GM18519 (cell line): ENCODE data around the gene RASA4B.
"Not testable (repeated sequence)": the region's sequence is repeated elsewhere in the genome, so short reads cannot be mapped to it uniquely, and the experiment has no call there.

Experiments
- ATAC-seq: cut with Tn5 transposase; IDR thresholded peaks from one replicate; pipeline ENCODE4 v1.9.1; 2021; ENCODE audit warnings: mild to moderate bottlenecking, moderate library complexity; ENCODE audit not compliant: unreplicated experiment, low FRiP score

Gene RASA4B

DNA sequence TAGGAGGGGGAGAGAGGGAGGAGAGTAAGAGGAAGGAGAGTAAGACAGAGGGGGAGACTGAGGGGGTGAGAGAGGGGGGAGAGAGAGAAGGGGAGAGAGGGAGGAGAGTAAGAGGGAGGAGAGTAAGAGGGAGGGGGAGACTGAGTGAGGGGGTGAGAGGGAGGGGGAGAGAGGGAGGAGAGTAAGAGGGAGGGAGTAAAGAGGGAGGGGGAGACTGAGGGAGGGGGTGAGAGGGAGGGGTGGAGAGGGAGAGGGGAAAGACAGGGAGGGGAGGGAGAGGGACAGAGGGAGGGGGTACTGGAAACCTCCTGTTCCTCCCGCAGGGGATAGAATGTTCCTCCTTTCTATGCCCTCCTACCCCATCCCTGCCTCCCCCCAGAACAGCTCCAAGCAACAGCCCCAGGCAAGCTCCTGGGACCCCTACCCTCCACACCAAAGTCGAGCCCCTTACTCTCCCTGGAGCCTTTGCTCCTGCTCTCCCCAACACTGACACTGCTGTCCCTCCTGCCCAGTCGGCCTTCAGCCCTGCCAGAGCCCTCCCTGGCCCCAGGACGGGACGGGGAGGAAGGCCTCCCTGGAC is 4.8 kb downstream of the RASA4B start:
- ATAC-seq: not testable (repeated sequence)

DNA sequence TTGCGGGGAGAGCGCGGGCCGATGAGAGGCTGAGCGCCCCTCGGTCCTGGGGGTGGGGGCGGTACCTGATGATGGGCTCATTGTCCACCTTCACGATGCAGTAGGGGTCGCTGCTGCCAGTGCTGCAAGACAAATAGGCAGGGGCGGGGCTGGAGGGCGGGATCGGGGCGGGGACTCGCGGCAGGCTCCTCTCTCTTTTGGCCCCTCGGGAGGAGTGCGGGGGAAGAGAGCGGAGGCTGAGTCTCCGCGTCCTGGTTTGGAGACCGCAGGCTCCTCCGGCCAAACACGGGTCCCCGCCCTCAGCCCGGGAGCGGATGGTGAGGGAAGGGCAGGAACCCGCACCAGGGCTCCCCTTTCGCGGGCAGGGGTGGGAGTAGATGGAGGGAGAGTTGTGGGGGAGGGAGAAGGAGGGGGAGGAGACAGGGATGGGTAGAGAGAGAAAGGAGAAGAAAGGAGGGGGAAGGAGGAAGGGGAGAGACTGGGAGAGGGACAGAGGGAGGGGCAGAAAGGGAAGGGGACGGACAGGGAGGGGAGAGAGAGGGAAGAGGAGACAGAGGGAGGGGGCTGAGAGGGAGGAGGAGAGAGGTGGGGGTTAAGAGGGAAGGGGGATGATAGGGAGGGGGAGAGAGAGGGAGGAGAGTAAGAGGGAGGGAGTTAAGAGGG is 5.6 kb downstream of the RASA4B start:
- ATAC-seq: not testable (repeated sequence)

DNA sequence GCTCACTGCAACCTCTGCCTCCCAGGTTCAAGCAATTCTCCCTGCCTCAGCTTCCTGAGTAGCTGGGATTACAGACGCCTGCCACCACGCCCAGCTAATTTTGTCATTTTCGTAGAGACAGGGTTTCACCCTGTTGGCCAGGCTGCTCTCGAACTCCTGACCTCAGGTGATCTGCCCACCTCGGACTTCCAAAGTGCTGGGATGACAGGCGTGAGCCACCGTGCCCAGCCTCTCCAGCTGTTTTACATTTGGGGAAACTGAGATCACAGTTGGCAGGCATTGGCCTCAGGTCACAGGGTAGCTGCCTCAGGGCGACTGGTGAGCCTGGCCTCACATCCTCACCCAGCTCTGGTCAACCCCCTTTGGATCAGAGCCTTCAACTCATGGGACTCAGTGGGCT is 7.0 kb downstream of the RASA4B start:
- not testable (repeated sequence) for ATAC-seq

DNA sequence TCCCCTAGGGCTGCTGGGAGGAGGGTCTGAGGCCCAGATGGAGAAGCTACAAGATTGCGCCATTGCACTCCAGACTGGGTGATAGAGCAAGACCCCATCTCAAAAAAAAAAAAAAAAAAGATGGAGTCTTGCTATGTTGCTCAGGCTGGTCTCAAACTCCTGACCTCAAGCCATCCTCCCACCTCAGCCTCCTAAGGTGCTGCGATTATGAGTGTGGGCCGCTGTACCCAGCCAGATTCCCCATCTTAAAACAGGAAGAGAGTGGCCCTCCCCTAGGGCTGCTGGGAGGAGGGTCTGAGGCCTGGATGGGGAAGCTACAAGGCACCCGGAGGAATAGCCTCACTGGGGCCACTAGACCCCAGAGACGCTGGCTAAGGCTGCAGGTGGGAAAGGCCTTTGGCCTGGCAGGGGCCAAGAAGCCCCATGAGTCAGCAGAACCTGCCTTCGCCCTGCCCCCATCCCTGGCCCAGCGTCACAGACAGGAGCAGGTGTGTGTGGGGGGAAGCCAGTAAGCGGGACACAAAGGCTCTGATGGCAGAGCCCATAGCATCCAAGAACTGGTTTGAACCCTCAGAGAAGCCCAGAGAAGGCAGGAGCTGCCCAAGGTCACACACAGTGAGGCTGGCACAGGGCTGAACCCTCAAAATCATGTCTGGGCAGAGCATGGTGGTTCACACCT is 10.0 kb downstream of the RASA4B start:
- ATAC-seq: not testable (repeated sequence)

DNA sequence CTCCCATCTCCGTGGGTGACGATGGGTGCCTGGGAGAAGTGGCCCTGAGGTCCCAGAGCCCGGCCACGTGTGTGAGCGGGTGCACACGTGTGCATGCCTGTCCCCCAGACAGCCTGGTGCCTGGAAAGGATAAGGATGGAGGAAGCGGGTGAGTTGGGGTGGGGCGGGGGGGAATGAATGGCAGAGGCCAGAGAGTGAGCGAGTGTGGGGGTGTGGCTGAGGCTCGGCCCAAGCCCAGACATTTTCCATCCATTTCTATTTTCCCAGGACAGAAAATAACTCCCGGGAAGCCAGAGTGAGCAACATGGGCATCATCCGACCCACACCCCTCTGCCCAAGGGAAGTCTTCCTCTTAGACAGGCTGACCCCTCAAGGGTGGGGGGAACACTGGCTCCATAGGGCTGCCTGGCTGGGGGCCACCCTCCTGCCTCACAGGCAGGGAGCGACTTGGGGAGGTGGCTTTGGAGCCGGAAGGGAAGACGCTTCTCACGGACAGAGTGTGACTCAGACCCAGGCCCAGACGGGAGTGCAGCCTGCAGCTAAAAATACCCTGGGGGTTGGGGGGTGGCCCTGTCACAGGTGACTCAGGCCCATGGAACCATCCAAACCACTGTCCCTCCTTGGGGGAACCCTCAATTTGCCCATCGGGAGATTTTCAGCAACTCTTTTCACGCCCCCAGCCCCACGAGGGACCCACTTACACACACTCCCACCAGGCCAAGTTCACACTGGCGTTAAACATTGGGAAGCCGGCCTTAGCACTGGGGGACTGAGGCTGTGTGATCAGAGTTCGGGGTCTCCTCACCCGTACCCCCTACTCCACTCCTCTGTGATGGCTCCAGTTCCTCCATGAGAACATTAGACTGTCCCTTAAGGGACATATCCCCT is 12.0 kb downstream of the RASA4B start:
- not testable (repeated sequence) for ATAC-seq

DNA sequence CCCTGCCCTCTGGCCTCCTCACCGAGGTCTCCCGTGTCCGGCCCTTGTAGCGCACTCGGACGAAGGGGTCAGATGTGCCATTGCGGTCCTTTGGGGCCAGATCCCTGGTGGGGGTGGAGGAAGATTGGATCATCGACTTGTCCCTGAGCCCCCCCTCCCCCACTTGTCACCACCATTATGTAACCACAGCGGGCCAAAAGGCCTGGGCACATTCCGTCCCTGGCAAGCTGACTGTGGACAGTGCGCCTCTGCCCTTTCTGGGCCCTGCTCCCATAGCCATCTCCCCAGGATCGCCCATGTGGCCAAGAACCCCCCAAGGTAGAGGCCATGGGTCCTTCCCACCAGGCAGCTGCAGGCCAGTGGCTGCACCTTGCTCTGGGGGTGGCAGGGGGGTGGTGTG is 14.4 kb downstream of the RASA4B start:
- not testable (repeated sequence) for ATAC-seq

DNA sequence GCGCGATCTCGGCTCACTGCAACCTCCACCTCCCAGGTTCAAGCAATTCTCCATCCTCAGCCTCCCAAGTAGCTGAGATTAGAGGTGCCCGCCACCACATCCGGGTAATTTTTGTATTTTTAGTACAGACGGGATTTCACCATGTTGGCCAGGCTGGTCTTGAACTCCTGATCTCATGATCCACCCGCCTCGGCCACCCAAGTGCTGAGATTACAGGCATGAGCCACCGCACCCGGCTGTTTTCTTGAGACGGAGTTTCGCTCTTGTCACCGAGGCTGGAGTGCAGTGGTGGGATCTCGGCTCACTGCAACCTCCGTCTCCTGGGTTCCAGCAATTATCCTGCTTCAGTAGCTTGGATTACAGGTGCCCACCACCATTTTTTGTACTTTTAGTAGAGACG is 19.3 kb downstream of the RASA4B start:
- not testable (repeated sequence) for ATAC-seq

DNA sequence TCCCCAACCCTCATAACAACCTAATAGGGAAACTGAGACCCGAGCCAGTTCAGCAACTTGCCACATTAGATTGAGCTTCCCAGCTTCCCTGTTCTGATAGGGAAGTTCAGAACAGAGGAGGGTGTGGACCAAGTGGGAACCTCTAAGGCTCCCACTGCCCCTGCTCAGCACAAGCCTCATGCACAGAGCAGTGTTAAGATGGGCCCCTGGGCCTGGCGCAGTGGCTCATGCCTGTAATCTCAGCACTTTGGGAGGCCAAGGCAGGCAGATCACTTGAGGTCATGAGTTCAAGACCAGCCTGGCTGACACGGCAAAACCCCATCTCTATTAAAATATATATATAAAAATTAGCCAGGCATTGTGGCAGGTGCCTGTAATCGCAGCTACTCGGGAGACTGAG is 20.3 kb downstream of the RASA4B start:
- ATAC-seq: not testable (repeated sequence)

DNA sequence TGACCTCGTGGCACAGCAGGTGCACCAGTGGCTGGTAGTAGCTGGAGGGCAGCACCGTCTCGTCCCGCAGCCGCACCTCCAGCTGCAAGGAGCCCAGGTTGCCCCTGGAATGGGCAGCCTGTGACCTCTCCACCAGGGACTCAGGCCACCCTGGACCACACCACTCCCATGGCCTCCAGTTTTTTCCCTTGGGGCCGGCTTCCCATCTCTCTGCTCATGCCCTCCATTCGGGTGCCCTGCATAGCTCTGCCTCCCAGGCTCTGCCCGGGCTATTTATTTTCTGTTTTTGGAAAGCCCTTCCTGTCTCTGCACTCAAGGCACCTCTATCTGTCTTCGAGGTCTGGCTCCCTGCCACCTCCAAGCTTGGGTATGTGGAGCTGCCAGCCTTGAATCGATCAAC is 20.7 kb downstream of the RASA4B start:
- ATAC-seq: not testable (repeated sequence)

DNA sequence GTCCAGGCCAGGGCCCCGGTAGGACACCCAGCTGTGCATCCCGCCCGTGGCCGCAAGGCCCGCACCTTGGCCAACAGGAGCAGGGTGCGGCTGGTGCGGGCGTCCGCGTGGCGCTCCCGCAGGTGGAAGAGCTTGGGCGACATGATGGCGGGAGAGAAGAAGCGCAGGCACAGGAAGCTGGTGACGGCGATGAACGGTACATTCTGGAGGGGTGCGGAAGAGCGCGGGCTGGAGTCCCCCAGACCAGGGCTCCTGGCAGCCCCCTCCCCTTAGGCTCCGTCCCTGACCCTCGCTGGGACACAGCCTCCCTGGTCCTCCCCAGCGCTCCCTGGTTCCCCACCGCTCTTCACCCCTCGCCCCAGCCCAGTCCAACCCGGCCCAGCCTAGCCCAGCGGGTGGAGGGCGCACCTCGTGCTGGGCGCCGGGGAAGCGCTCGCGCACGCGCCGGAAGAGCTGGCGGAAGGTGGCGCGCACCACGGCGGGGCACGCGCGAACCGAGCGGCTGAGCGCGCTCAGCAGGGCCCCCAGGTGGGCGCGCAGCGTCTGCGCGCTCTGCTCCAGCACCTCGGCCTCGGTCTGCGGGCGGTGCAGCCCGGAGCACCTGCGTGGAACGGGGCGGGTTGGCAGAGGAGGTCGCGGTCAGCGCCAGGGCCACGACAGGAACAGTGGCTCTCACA is 23.0 kb downstream of the RASA4B start:
- ATAC-seq: peak; percentile 50

DNA sequence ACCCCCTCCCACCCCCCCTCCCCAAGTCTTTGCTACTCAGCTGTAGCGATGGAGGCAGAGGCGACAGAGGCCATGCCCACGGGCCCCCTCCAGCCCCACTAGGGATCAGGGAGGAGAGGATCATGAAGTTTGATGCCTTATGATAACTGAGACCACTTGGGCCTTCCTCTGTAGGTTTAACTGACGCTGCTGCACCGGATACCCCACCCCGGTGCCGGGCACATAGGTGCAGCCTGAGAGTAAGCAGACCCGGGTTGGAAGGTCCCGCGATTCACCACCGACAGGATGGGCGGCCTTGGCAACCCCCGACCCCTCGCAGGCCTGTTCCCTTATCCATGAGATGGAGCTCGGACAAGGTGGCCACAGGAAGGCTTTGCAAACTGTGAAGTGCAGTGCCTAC is 23.6 kb downstream of the RASA4B start:
- ATAC-seq: not testable (repeated sequence)

DNA sequence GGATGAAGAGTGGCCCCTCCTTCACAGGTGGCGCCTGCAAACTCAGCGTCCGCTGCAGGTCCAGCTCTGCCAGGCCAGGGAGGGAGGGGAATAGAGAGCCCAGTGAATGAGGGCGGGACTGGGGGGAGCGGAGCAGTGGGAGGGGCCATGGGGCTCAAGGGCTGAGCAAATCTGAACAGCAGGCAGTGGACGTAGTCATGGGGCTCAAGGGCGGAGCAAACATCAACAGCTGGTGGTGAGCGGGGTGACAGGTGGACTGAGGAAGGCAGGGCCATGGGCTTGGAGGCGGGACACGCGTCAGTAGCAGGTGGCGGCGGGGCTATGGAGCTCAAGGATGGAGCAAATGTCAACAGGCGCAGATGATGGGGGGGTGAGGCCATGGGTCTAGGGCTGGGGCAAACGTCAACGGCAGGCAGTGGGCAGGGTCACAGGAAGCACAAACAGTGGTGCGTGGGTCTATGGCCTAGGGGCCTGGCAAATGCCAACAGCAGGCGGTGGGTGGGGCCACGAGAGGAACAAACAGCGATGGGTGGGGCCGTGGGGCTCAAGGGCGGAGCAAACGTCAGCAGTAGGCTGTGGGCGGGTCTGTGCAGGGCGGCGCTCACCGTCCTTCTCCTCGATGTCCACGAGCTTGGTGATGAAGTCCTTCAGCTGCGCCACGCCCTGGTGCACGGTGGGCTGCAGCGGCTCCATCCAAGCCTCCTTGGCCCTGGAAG is 24.2 kb downstream of the RASA4B start:
- not testable (repeated sequence) for ATAC-seq

DNA sequence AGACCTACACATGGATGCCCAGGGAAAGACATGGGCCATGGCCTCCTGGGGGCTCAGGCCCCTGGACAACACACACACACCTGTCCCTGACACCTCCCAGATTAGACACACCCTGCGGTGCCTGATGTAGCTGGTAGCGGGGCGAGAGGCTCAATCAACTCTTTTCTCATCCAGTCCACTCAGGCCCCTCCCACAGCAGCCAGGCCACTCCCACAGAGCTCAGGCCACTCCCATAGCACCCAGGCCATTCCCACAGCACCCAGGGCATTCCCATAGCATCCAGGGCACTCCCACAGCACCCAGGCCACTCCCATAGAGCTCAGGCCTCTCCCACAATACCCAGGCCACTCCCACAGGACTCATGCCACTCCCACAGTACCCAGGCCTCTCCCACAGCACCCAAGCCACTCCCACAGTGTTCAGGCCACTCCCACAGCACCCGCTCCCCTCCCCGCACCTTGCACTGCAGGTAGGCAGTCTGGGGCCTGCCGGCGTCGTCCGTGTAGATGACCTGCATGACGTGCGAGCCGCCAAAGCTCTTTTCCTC is 27.0 kb downstream of the RASA4B start:
- ATAC-seq: peak; percentile 42

DNA sequence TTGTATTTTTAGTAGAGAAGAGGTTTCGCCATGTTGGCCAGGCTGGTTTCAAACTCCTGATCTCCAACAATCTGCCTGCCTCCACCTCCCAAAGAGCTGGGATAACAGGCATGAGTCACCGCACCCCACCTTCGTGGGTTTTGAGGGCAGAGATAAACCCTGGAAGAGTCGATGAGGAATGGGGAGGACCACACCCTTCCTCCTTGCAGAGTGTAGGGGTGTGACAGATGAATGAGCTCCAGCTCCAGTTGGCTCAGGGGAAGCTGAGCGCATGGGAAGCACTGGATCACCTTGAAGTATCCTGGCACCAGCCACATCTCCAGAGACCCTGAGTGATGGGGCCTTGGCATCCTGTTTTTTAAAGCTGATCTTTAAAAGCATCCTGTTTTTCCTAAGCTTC is 33.3 kb downstream of the RASA4B start:
- ATAC-seq: not testable (repeated sequence)

DNA sequence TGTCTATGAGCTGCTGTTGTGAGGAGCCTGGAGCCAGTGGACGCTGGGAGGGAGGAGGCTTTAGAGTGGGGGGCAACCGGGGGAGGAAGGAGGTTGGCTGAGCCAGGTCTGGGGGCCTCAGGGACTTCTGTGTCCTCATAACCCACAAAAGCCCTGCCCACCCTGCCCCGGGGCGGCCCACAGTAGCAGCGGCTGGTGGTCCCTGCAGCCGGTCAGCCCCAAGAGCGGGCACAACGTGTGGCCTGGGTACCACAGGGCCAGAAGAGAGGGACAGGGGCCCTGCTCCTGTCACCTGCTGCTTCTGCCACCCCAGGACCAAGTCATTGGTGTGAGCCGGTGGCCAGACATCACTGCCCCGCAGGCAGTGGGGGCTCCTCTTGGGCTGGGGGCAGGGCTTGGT is 35.6 kb downstream of the RASA4B start:
- ATAC-seq: not testable (repeated sequence)

DNA sequence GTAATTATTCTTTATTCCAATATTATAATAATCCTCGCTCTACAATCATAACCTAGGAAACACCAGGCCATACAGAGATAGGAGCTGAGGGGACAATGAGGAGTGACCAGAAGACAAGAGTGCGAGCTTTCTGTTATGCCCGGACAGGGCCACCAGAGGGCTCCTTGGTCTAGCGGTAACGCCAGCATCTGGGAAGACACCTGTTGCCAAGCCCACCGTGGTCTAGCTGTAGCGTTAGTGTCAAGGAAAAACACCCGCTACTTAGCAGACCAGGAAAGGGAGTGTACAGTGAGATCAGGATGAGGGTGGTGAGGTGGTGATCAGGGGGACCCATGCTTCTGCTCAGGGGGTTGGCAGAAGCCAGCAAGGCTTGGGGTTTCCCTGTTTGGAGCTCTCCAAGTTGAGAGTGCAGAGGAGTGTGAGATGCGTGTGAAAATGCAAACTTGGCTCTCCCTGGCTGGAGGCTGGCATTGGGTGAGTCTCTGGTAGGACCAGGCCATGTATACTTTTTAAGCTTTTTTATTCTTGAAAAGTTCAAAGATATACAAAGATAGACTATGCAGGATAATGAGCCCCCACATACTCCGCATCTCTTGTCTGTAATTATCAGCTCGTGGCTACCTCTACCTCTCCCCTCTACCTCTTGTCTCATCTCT is 37.5 kb downstream of the RASA4B start:
- not testable (repeated sequence) for ATAC-seq

DNA sequence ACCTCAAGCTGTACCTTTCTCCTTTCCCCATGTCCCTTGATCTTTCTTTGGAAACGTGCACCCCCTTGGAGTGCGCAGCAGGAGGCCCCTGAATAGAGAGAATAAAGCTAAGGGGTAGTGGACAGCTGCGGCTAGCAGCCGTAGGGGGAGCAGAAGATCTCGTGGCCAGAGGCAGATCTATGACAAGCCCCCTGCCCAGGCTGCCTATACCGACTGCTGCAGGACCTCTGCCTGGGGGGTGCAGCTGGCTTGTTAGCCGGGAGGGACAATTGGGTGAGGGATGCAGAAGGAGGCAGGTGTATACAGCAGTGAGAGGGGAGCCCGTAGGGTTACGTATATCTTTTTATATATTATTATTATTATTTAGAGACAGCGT is 38.4 kb downstream of the RASA4B start:
- peak; percentile 25 for ATAC-seq

DNA sequence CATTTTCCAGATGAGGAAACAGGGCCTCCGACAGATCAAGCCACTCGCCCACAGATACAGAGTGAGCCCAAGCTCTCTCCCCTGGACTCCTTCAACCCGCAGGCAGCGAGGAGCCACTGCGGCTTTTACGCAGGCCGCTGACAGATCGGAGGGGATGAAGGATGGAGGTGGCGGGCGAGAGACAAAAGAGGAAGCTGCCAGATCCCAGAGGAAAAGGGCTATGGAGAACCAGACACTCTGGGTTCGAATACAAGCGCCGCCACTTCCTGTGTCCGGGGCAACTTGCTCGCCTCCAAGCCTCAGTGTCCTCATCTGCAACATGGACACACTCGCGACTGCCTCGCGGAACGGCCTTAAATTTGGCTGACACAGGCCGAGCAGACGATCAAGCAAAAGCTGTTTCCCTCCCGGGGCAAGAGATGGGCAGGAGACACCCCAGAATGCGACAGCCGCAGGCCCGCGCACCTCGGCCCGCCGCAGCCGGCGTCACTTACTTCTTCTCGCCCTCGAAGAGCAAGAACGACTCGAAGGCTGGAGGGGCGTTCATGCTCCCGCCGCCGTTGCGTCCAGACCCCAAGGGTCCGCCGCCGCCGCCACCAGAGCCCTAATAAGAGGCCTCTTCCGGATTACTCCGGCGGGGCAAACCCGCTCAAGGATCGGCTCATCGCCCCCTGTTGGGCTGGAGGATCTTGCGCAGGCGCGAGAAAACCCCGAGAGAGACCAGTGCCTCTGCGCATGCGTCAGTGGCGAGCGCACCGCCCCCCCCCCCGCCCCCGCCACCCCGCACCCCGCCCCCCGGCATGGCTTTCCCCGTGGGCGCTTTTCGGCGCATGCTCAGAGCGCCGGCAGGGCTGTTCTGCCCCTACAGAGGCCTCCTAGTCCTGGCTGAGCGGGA is 39.0 kb downstream of the RASA4B start, which contains the start of gene POLR2J:
Gene POLR2J, minus strand, starts transcription at position 609 of the 895 bp plus-strand sequence. Its CDS starts 62 bp downstream, at position 547.
- ATAC-seq: peak; percentile 65
